Measurements from ENCODE around the gene YTHDC2. TPM values are rescaled to one million over a fixed set of nuclear protein-coding genes. Genes with fewer than 3 reads are reported as not detected.
"Not testable (repeated sequence)": the region's sequence is repeated elsewhere in the genome, so short reads cannot be mapped to it uniquely, and the experiment has no call there.

The YTHDC2 gene
- polyA plus RNA-seq, 1 donor: 53.4 TPM

- not testable (repeated sequence) for DNase-seq
Measured at GRCh38 chr5:113603246-113603645, 89.8 kb downstream of the YTHDC2 start.

GRCh38 chr5:113606298-113607134 is 93.0 kb downstream of the YTHDC2 start:
- DNase-seq: peak; percentile 22

GRCh38 chr5:113607361-113607760 is 93.9 kb downstream of the YTHDC2 start:
- no peak for DNase-seq

GRCh38 chr5:113608113-113608596 is 94.7 kb downstream of the YTHDC2 start:
- no peak for DNase-seq

GRCh38 chr5:113612060-113612496 is 98.6 kb downstream of the YTHDC2 start:
- peak; percentile 19 for DNase-seq

GRCh38 chr5:113614191-113614590 is 100.7 kb downstream of the YTHDC2 start:
- DNase-seq: no peak

GRCh38 chr5:113615708-113616107 is 102.2 kb downstream of the YTHDC2 start:
- DNase-seq: no peak

GRCh38 chr5:113617191-113617796 is 103.8 kb downstream of the YTHDC2 start:
- DNase-seq: no peak

GRCh38 chr5:113632996-113633395 is 119.5 kb downstream of the YTHDC2 start:
- no peak for DNase-seq

- no peak for DNase-seq
Measured at GRCh38 chr5:113634957-113635356, 121.5 kb downstream of the YTHDC2 start.

GRCh38 chr5:113641715-113642114 is 128.2 kb downstream of the YTHDC2 start:
- DNase-seq: no peak

Other genes with a start within 250 kb of the YTHDC2 start
- 0.12 TPM for gene TSSK1B, start 78.7 kb upstream of the YTHDC2 start, polyA plus RNA-seq (ENCODE audit: insufficient read length)
- 33.2 TPM for gene MCC, start 25.2 kb upstream of the YTHDC2 start, polyA plus RNA-seq (ENCODE audit: insufficient read length)